PC-3 (cell line): ENCODE results near the gene TPK1. TPM values are rescaled to one million over a fixed set of nuclear protein-coding genes. Genes with fewer than 3 reads are reported as not detected.

Source experiments
- ATAC-seq: fragments of 200-7000 bp; cut with Tn5 transposase; 2 replicates; pipeline ENCODE4 v1.9.1; 2020; ENCODE audit warnings: mild to moderate bottlenecking, moderate library complexity
- BruUV-seq: library from RNA; stranded (reverse); fragments of 400-500 nt; replicated peaks from 2 replicates; lab custom pipeline; 2021; lab: Mats Ljungman, UMichigan
- CTCF ChIA-PET: fragments of 300-600 bp; sonication (Branson Sonifier 250); formaldehyde crosslinking; loops from one replicate; lab custom pipeline; 2022; ENCODE audit warnings: antibody characterized with exemption; lab: Charles Lee
- POLR2A ChIA-PET: fragments of 300-600 bp; sonication (Branson Sonifier 250); formaldehyde crosslinking; loops from one replicate; lab custom pipeline; 2022; ENCODE audit warnings: antibody characterized with exemption; ENCODE audit not compliant: unreplicated experiment; lab: Charles Lee
- DNase-seq: peaks from one replicate; pipeline ENCODE4 v3.0.0-alpha.2; 2015
- H2AFZ ChIP-seq: fragments of 300-600 bp; sonication (generic); 2 replicates; pipeline ENCODE4 v1.6.0; 2016; ENCODE audit warnings: antibody characterized with exemption, low read length
- H3F3A ChIP-seq: fragments of 300-600 bp; sonication (generic); one replicate; pipeline ENCODE4 v1.6.0; 2017; ENCODE audit warnings: antibody characterized with exemption, low read length, control low read depth, mild to moderate bottlenecking; ENCODE audit not compliant: unreplicated experiment
- H3K27ac ChIP-seq: fragments of 300-600 bp; sonication (generic); 2 replicates; pipeline ENCODE4 v1.5.1; 2016; ENCODE audit warnings: mild to moderate bottlenecking, low read length
- H3K27me3 ChIP-seq: fragments of 300-600 bp; sonication (generic); 2 replicates; pipeline ENCODE4 v1.6.1; 2016; ENCODE audit warnings: low read length, mixed read lengths
- H3K36me3 ChIP-seq: fragments of 300-600 bp; sonication (generic); 2 replicates; pipeline ENCODE4 v1.6.1; 2016; ENCODE audit warnings: low read depth, mixed run types, low read length, mixed read lengths
- H3K4me1 ChIP-seq: fragments of 300-600 bp; sonication (generic); 2 replicates; pipeline ENCODE4 v1.5.1; 2016; ENCODE audit warnings: low read length; ENCODE audit not compliant: insufficient read depth
- H3K4me2 ChIP-seq: fragments of 300-600 bp; sonication (generic); 2 replicates; pipeline ENCODE4 v1.6.0; 2016; ENCODE audit warnings: low read length
- H3K4me3 ChIP-seq: fragments of 300-600 bp; sonication (generic); 2 replicates; pipeline ENCODE4 v1.5.1; 2016; ENCODE audit warnings: mild to moderate bottlenecking, low read length, mixed read lengths
- H3K79me2 ChIP-seq: fragments of 300-600 bp; sonication (generic); 2 replicates; pipeline ENCODE4 v1.6.1; 2017; ENCODE audit warnings: low read length, mixed read lengths
- H3K9ac ChIP-seq: fragments of 300-600 bp; sonication (generic); 2 replicates; pipeline ENCODE4 v1.6.0; 2016; ENCODE audit warnings: mild to moderate bottlenecking, low read length
- H3K9me2 ChIP-seq: fragments of 300-600 bp; sonication (generic); replicated peaks from 2 replicates; pipeline ENCODE4 v1.6.1; 2016; ENCODE audit warnings: mixed run types, low read length, mixed read lengths
- H3K9me3 ChIP-seq: fragments of 300-600 bp; sonication (generic); 2 replicates; pipeline ENCODE4 v1.6.1; 2016; ENCODE audit warnings: low read length, mixed read lengths
- H4K20me1 ChIP-seq: fragments of 300-600 bp; sonication (generic); 2 replicates; pipeline ENCODE4 v1.6.1; 2016; ENCODE audit warnings: low read length, mixed read lengths
- EZH2 ChIP-seq: fragments of 300-600 bp; sonication (generic); IDR thresholded peaks from one replicate; pipeline ENCODE4 v1.6.1; 2017; ENCODE audit warnings: antibody characterized with exemption, mild to moderate bottlenecking, low read length; ENCODE audit not compliant: unreplicated experiment
- EZH2phosphoT487 ChIP-seq: fragments of 300-600 bp; sonication (generic); IDR thresholded peaks from 2 replicates; pipeline ENCODE4 v1.6.1; 2018; ENCODE audit warnings: mild to moderate bottlenecking, antibody characterized with exemption, low read length, borderline replicate concordance
- intact Hi-C: fragments of 100-400 bp; cut with micrococcal nuclease; formaldehyde crosslinking; loops from 2 replicates; pipeline ENCODE4 v1.9.0; 2023
- total RNA-seq: library from RNA; depleted of rRNA; stranded (reverse); fragments of >200 nt; gene quantifications from 2 replicates; pipeline ENCODE4 v1.2.3, GENCODE V29; 2014
- TF ChIP-seq, protein P1 (sequence below): fragments of 300-600 bp; sonication (generic); conservative IDR thresholded peaks from 2 replicates; pipeline ENCODE4 v1.5.1; 2017; ENCODE audit warnings: antibody characterized with exemption, low read depth, mild to moderate bottlenecking, low read length

Gene TPK1
- total RNA-seq, 1 experiment from 2014 or later, result 4.5 TPM

DNA sequence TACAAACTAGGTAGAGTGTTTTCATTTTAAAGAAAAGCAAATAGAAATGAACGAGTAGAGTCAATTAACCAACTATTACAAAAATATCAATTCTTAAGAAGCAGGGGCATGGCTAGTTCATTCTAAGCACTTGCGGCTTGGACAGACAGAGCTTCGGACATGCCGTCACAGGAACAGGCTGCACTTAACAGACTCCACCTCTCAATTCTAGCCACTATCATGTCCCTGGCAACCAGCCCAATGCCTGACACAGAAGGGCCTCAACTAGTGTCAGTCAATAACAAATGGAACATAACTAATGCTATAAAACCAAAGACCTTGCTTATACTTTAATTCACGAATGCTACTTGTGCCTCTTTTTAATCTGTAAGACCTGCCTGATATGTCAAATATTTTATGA lies 74.4 kb downstream of the TPK1 start:
- Histone ChIP-seq H3K4me2 (no peak overlapping the region), H3K9ac (no peak overlapping the region), H3K4me1 (no peaks in the 10 kb centered on the region), H2AFZ (no peak overlapping the region), H3F3A (no peaks in the 10 kb centered on the region), H3K4me3 (no peak overlapping the region), H3K36me3 (no peaks in the 10 kb centered on the region), H4K20me1 (no peaks in the 10 kb centered on the region), H3K27ac (no peak overlapping the region), H3K27me3 (no peaks in the 10 kb centered on the region), H3K79me2 (no peaks in the 10 kb centered on the region), H3K9me2 (no peaks in the 10 kb centered on the region), H3K9me3 (no peaks in the 10 kb centered on the region)
- ChIA-PET CTCF (no interaction called here), POLR2A (no interaction called here)
- no TSS peak for BruUV-seq
- DNase-seq, result no peak
- intact Hi-C loops, result no loop called here
- ATAC-seq, result no peak
- TF ChIP-seq EZH2 (no peak), EZH2phosphoT487 (no peak)
- TF ChIP-seq, protein P1, sequence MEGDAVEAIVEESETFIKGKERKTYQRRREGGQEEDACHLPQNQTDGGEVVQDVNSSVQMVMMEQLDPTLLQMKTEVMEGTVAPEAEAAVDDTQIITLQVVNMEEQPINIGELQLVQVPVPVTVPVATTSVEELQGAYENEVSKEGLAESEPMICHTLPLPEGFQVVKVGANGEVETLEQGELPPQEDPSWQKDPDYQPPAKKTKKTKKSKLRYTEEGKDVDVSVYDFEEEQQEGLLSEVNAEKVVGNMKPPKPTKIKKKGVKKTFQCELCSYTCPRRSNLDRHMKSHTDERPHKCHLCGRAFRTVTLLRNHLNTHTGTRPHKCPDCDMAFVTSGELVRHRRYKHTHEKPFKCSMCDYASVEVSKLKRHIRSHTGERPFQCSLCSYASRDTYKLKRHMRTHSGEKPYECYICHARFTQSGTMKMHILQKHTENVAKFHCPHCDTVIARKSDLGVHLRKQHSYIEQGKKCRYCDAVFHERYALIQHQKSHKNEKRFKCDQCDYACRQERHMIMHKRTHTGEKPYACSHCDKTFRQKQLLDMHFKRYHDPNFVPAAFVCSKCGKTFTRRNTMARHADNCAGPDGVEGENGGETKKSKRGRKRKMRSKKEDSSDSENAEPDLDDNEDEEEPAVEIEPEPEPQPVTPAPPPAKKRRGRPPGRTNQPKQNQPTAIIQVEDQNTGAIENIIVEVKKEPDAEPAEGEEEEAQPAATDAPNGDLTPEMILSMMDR, result no peak

DNA sequence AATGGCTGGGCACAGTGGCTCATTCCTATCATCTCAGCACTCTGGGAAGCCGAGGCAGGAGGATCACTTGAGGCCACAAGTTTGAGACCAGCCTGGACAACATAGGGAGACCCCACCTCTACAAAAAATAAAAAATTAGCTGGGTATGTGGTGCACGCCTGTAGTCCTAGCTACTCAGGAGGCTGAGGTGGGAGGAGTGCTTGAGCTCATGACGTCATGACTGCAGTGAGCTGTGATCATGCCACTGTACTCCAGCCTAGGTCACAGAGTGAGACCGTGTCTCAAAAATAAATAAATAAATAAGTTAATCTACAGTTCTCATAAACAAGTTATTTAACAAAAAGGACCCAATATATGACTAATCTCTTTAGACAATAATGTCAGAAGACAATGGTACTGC lies 76.2 kb downstream of the TPK1 start:
- no peak for DNase-seq
- no peak overlapping the region for H3K4me3 ChIP-seq
- no TSS peak for BruUV-seq
- CTCF ChIA-PET, result no interaction called here
- H3K9ac ChIP-seq, result no peak overlapping the region
- H3K9me2 ChIP-seq, result no peaks in the 10 kb centered on the region
- TF ChIP-seq EZH2 (no peak), EZH2phosphoT487 (no peak)
- TF ChIP-seq, protein P1, result no peak
- H3K4me2 ChIP-seq, result no peak overlapping the region
- POLR2A ChIA-PET, result no interaction called here
- no peaks in the 10 kb centered on the region for H3K4me1 ChIP-seq
- H2AFZ ChIP-seq, result no peak overlapping the region
- H3K27me3 ChIP-seq, result no peaks in the 10 kb centered on the region
- no peaks in the 10 kb centered on the region for H3K36me3 ChIP-seq
- H4K20me1 ChIP-seq, result no peaks in the 10 kb centered on the region
- H3K27ac ChIP-seq, result no peak overlapping the region
- H3F3A ChIP-seq, result no peaks in the 10 kb centered on the region
- ATAC-seq, result no peak
- no peaks in the 10 kb centered on the region for H3K9me3 ChIP-seq
- no peaks in the 10 kb centered on the region for H3K79me2 ChIP-seq
- intact Hi-C loops, result no loop called here

DNA sequence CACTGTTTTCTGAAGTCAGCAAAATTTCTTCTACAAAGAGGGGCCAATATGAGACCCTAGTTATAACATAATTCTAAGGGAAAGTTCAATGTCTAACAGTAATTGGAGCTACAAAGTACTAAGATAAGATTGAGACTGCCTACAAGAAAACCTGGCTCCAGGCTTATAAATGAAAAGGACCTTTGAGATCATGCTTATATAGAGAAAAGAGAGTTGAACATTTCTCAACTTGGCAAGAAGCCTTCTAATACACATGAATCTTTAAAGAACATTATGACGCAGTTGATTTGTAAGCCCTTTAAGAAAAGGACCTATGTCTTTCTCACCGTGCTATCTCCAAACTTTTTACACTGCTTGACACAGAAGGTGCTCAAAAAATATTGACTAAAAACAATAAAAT lies 87.9 kb downstream of the TPK1 start:
- 0 out of 2 replicates have a peak, but pooled peaks cover 6% of the 10 kb centered on the region for H3K27me3 ChIP-seq
- TF ChIP-seq, protein P1, result no peak
- no peak for TF ChIP-seq EZH2phosphoT487
- no peak for TF ChIP-seq EZH2
- H3K36me3 ChIP-seq, result no peaks in the 10 kb centered on the region
- ATAC-seq (no peak), DNase-seq (no peak)
- no peaks in the 10 kb centered on the region for H3K79me2 ChIP-seq
- no peak overlapping the region for H2AFZ ChIP-seq
- no peak overlapping the region for H3K27ac ChIP-seq
- intact Hi-C loops, result no loop called here
- no peaks in the 10 kb centered on the region for H3K4me1 ChIP-seq
- ChIA-PET CTCF (no interaction called here), POLR2A (no interaction called here)
- H3K4me2 ChIP-seq, result no peak overlapping the region
- H3K9ac ChIP-seq, result no peak overlapping the region
- BruUV-seq, result no TSS peak
- no peaks in the 10 kb centered on the region for H3K9me2 ChIP-seq
- no peaks in the 10 kb centered on the region for H4K20me1 ChIP-seq
- no peaks in the 10 kb centered on the region for H3F3A ChIP-seq
- H3K9me3 ChIP-seq, result no peaks in the 10 kb centered on the region
- no peak overlapping the region for H3K4me3 ChIP-seq
